KOPT-K1 (cell line): ENCODE results near the gene BANP.
A peak's percentile ranks its signal among the peaks of the same experiment; 100 is the strongest.
"Not testable (repeated sequence)": the region's sequence is repeated elsewhere in the genome, so short reads cannot be mapped to it uniquely, and the experiment has no call there.

Experiments
- H3K27ac ChIP-seq: fragments of 200-600 bp; sonication (generic); 2 replicates; pipeline ENCODE4 v1.5.1; 2016; ENCODE audit warnings: antibody characterized with exemption, mild to moderate bottlenecking, low read depth, low read length; ENCODE audit not compliant: poor library complexity, severe bottlenecking
- H3K36me3 ChIP-seq: fragments of 200-600 bp; sonication (generic); 2 replicates; pipeline ENCODE4 v1.5.1; 2017; ENCODE audit warnings: antibody characterized with exemption, mild to moderate bottlenecking, low read length, moderate library complexity; ENCODE audit not compliant: insufficient read depth
- H3K9me3 ChIP-seq: fragments of 200-600 bp; sonication (generic); 2 replicates; pipeline ENCODE4 v1.5.1; 2017; ENCODE audit warnings: antibody characterized with exemption, low read length, mild to moderate bottlenecking; ENCODE audit not compliant: insufficient read depth, poor library complexity, severe bottlenecking

The BANP gene, protein sequence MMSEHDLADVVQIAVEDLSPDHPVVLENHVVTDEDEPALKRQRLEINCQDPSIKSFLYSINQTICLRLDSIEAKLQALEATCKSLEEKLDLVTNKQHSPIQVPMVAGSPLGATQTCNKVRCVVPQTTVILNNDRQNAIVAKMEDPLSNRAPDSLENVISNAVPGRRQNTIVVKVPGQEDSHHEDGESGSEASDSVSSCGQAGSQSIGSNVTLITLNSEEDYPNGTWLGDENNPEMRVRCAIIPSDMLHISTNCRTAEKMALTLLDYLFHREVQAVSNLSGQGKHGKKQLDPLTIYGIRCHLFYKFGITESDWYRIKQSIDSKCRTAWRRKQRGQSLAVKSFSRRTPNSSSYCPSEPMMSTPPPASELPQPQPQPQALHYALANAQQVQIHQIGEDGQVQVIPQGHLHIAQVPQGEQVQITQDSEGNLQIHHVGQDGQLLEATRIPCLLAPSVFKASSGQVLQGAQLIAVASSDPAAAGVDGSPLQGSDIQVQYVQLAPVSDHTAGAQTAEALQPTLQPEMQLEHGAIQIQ

GRCh38 chr16:87950765-87951551, at the start of gene BANP:
Gene BANP, plus strand, starts transcription at chr16:87951434. Its CDS starts 23,682 bp downstream, at chr16:87975116.
- Histone ChIP-seq H3K36me3 (peaks cover 19% of the 10 kb centered on the region), H3K9me3 (no peaks in the 10 kb centered on the region), H3K27ac (peak within 1 kb of the TSS; percentile 96)

GRCh38 chr16:87904963-87905362, 46.3 kb upstream of the BANP start:
- not testable (repeated sequence) for H3K36me3 ChIP-seq, H3K27ac ChIP-seq, H3K9me3 ChIP-seq

GRCh38 chr16:87905521-87905920, 45.7 kb upstream of the BANP start:
- not testable (repeated sequence) for H3K36me3 ChIP-seq, H3K27ac ChIP-seq, H3K9me3 ChIP-seq

DNA sequence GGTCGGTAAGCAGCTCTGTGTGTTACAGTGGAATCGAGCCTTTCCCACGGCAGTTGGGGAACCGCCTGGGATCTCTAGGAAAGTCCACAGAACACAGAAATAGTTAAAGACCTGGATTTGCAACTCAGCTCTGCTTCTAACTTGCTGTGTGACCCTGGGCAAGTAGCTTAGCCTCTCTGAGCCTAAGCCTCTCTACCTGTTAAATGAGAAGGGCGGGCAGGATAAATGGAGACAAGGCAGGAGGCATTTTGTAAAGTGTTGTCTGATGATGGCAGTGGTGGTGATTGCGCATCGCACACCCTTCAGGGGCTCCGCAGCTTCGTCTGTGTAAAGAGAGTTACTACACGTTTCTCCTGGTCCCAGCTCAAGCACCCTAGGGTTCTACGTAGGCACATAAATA, 43.1 kb upstream of the BANP start:
- not testable (repeated sequence) for H3K27ac ChIP-seq, H3K36me3 ChIP-seq, H3K9me3 ChIP-seq

GRCh38 chr16:87909203-87909935, 41.9 kb upstream of the BANP start:
- not testable (repeated sequence) for H3K36me3 ChIP-seq

DNA sequence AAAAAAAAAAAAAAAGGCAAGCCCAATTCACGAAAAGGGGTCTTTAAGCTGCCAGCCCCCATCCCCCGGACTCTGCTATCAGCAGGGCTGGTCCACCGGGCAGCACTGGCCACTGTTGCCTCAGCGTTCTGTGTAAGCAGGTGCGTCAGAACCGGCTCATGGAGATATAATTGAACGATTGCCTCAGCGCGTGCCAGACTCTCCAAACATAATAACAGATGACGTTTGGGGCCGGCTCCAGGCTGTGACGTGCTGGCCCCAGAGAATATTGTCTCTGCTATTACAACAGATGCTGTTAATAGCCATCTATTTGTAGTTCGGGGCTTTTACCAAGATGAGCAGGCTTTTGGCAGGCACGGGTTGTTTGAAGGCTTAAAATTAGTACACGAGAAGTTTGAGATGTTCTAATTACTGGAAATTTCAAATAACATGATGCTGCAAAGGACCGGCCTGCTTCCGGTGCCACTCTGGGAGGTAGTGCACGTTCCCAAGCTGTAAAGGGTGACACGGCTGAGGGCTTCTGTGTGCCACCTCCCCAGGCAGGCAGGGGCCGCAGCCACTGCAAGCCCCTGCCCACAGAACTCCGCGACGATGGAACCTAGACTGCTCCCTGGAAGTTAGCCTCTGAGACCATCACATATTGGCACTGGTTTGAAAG, 40.0 kb upstream of the BANP start:
- not testable (repeated sequence) for H3K27ac ChIP-seq, H3K36me3 ChIP-seq, H3K9me3 ChIP-seq

More at GRCh38 chr16:87909203-87909935, 41.9 kb upstream of the BANP start:
- H3K9me3 ChIP-seq = not testable (repeated sequence)
- peak overlapping the region; percentile 22 for H3K27ac ChIP-seq

GRCh38 chr16:87912691-87913090, 38.5 kb upstream of the BANP start:
- H3K36me3 ChIP-seq, H3K9me3 ChIP-seq, H3K27ac ChIP-seq: not testable (repeated sequence)

DNA sequence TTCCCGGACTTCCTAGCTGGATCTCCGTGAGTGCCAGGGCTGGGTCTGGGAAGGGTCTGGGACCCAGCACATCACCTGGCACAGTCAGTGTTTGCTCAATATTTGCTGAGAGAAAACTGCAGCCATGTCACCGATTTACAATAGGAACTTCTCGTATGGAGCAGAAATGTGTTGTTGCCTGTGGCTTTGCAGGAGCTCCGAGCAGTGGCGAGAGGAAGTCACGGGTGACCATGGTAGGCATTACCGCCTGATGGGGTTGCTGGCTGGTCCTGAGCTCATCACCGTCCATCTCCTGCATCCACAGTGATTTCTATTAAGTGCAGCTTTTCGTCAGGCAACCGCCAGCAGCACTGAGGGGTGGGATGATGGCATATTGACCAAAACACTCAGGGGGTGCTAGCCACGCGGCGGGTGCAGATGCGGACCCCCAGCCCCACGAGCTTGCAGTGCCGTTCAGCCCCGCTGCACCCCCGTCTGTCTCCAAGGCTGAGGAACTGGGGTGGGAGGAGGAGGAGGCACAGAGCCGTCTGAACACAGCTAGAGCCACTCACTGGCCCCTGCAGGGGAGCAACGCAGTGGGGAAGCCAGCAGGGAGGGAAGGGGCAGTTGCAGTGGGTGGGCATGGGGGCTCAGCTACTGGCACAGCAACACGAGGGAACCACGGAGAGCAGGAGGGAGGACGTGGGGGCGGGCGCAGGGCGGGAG, 37.1 kb upstream of the BANP start:
- not testable (repeated sequence) for H3K36me3 ChIP-seq, H3K27ac ChIP-seq, H3K9me3 ChIP-seq

- H3K36me3 ChIP-seq = no peaks in the 10 kb centered on the region
- H3K9me3 ChIP-seq = no peaks in the 10 kb centered on the region
Measured at GRCh38 chr16:87914812-87915211, 36.4 kb upstream of the BANP start.

DNA sequence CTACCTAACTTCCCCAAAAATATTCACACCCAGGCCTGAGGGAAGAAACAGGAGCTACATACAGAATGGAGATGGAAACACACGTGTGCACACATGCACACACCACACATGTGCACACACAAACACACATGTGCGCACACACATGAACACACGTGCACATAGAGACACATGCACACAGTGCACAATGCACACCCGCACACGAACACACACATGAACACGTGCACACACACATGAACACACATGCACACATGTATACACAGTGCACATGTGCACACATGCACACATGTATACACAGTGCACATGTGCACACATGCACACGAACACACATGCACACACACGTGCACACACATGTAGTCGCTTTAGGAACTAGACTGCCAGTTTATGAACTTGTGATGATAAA, 33.7 kb upstream of the BANP start:
- Histone ChIP-seq H3K9me3 (no peaks in the 10 kb centered on the region), H3K36me3 (no peaks in the 10 kb centered on the region), H3K27ac (no peak overlapping the region)

More at GRCh38 chr16:87914812-87915211, 36.4 kb upstream of the BANP start:
- H3K27ac ChIP-seq = no peak overlapping the region

DNA sequence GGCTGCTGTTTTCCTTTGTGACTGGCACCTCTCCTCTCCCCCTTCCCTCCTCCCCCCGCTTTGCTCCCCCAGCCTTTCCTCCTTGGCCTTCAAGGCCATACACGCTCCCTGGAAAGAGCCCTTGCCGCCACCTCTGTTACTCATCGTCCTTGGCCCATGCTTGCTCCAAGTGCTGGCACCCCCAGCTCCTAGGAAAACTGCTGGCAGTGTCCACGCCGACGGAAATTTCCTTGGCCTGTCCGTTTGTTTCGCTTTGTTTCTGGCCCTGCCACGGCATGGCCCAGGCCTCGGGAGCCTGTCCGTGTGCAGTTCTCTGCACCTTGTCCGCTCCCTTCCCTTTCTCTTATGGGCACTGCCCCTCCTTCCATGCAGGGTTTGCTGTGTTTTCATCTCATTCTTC, 32.9 kb upstream of the BANP start:
- no peaks in the 10 kb centered on the region for H3K9me3 ChIP-seq
- no peak overlapping the region for H3K27ac ChIP-seq
- no peaks in the 10 kb centered on the region for H3K36me3 ChIP-seq

DNA sequence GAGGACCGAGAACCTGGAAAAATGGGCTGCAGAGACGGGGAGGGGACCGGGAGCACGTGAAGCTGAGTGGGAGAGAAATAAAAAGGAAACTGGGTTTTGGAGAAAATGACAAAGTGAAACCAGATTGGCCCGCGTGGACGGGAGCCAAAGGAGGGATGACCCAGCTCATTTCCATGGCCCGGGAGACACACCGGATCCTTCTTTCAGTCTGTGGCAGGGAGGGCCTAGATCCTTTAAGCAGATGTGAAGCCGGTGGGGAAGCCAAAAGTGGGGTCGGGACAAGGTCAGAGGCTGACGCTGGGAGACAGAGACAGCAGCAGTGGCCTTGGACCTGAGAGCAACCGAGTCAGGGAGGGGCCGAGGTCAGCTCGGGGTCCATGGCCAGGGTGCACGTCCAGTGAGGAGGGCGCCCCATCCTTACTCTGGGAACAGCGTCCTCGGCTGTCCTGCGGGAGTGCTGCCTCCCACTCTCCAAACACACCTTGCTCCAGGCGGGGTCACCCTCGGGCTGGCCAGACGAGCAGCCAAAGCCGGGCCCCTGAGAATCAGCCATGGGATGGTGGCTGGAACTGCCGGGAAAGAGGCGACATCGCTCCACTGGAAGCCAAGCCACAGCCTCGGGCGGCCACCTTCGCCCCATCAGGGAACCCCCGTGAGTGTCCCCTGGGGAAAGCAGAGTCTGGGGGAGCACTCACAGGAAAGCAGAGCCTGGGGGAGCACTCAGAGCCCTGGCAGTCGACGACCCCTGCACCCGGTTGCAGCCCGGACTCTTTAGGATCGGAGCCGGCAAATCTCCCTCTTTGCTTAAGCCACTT, 32.2 kb upstream of the BANP start:
- H3K27ac ChIP-seq = no peak overlapping the region

DNA sequence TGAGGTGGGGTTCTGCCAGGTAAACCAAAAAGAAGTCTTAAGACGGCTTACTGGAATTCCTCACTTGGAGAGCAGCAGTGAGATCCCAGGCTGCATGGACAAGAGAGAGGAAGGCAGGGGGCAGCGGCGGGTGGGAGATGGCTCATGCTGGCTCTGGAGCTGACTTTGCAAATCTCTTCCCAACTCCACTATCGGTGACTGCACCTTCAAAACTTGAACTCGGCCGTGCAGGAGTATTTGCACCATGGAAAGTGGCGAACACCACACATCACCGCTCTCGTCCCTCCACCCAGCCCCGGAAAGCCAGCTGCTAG, 31.6 kb upstream of the BANP start:
- Histone ChIP-seq H3K9me3 (no peaks in the 10 kb centered on the region), H3K27ac (no peak overlapping the region), H3K36me3 (no peaks in the 10 kb centered on the region)

More for the DNA sequence above, 32.2 kb upstream of the BANP start:
- Histone ChIP-seq H3K9me3 (no peaks in the 10 kb centered on the region), H3K36me3 (no peaks in the 10 kb centered on the region)
